WERI-Rb-1 (cell line): ENCODE data around the gene TMEM178A.

Experiments
- DNase-seq: peaks from one replicate; pipeline ENCODE4 v3.0.0-alpha.2; 2020
- H3K27ac ChIP-seq: fragments of 250-450 bp; sonication (Bioruptor Pico); 2 replicates; pipeline ENCODE4 v1.5.1; 2020; ENCODE audit warnings: mild to moderate bottlenecking, moderate library complexity
- H3K27me3 ChIP-seq: fragments of 250-450 bp; sonication (Bioruptor Pico); 2 replicates; pipeline ENCODE4 v1.5.1; 2021; ENCODE audit warnings: mild to moderate bottlenecking, low read depth, moderate library complexity; ENCODE audit not compliant: insufficient read depth, severe bottlenecking
- H3K36me3 ChIP-seq: fragments of 250-450 bp; sonication (Bioruptor Pico); 2 replicates; pipeline ENCODE4 v1.5.1; 2020; ENCODE audit warnings: mild to moderate bottlenecking, moderate library complexity
- H3K4me3 ChIP-seq: 2 replicates; pipeline ENCODE4 v1.5.1; 2011; ENCODE audit warnings: low read depth, mild to moderate bottlenecking, control low read depth, low read length
- H3K9me3 ChIP-seq: fragments of 250-450 bp; sonication (Bioruptor Pico); 2 replicates; pipeline ENCODE4 v1.5.1; 2021; ENCODE audit warnings: mild to moderate bottlenecking, moderate library complexity; ENCODE audit not compliant: severe bottlenecking
- CTCF ChIP-seq: IDR thresholded peaks from 2 replicates; pipeline ENCODE4 v1.5.1; 2011; ENCODE audit warnings: low read depth, mild to moderate bottlenecking, control low read depth, inconsistent platforms, low read length

Gene TMEM178A

DNA sequence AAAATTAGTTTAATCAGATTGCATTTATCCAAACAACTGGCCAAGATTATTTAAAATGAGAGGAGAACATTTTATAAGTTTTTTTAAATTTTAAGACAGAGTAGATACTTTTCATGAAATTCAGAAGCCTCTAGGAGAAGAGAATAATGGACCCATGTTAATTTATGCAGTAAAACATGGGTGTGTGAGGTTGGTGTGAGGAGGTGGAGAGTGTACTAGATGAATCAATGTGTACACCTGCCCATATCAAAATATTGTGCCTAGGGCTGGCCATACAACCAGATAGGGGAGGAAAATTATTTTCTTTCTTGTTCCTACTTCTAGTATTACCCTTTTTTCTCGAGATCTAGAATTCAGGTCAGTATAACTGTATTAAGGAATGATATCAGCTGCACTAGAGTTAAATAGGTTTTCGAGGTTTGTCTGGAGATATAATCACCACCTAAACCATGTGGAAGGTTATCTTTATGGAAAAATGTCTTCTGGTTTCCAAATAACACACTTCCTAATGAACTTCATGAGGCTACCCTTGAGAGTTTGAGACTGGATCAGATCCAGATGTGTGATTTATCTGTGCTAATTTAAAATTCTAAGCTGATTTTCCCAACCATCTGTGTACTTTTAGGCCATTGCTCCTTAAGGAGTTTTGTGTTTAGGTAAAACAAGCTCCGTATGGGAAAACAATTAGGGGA lies 37.6 kb downstream of the TMEM178A start:
- Histone ChIP-seq H3K9me3 (peaks cover 3% of the 10 kb centered on the region), H3K27me3 (no peaks in the 10 kb centered on the region), H3K27ac (no peak overlapping the region), H3K4me3 (no peak overlapping the region), H3K36me3 (no peaks in the 10 kb centered on the region)
- no peak for DNase-seq
- TF ChIP-seq CTCF, result no peak

DNA sequence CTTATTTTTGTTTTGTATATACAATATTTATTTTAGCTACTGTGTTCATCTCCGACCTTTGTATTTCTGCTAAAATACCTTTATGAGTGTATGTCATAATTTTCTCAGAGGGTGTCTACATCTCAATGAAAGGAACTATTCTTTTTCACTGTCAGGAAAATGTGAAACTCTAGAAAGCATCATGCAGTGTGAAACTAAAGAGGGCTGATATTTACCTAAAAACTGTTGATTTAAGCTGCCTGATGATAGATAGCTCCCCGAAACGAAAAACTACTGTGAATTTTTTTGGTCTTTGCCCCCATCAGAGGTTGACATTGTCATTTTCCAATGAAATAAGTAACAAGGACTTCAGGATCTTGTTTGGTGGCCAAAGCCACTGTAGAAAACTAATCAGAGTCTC lies 38.8 kb downstream of the TMEM178A start:
- no peak for TF ChIP-seq CTCF
- H3K9me3 ChIP-seq, result peaks cover 3% of the 10 kb centered on the region
- H3K27ac ChIP-seq, result no peak overlapping the region
- no peak overlapping the region for H3K4me3 ChIP-seq
- H3K27me3 ChIP-seq, result no peaks in the 10 kb centered on the region
- DNase-seq, result no peak
- no peaks in the 10 kb centered on the region for H3K36me3 ChIP-seq

DNA sequence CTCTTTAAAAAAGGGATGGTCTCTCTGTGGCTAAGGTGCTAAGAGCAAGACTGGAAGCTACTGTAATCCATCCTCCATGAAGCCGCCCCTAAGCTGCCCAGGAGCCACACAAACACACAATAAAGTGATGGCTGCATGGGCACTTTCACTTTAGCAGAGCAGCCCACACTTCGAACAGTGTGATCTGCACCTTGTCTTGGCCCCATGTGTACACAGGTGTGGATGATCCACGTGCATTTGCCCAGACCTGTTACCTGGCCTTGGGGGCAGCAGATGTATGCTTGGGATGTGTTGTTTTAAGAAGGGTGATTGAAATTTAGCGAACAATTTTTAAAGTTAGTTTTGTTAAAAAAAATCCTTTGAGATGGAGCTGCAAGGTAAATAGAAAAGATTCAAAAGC lies 39.9 kb downstream of the TMEM178A start:
- no peak overlapping the region for H3K4me3 ChIP-seq
- H3K27ac ChIP-seq, result no peak overlapping the region
- peaks cover 3% of the 10 kb centered on the region for H3K9me3 ChIP-seq
- no peaks in the 10 kb centered on the region for H3K36me3 ChIP-seq
- no peak for DNase-seq
- no peaks in the 10 kb centered on the region for H3K27me3 ChIP-seq
- no peak for TF ChIP-seq CTCF

DNA sequence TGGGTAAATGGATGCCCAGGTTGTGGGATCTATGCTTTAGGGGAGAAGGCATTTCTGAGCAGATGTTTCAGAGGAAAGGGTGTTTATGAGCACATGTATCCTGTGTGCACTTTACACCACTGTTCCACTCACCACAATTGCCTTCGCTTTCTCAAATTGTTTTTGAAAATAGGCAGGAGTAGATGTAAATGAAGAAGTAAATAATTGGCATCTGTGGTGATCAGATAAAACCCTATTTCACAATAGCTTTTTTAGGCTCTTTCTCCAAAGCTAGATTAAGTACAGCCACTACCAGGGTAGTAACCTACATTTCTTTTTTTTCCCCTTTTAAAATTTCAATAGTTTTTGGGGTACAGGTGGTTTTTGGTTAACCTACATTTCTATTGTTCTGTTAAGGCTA lies 40.6 kb downstream of the TMEM178A start:
- DNase-seq, result no peak
- Histone ChIP-seq H3K4me3 (no peak overlapping the region), H3K36me3 (no peaks in the 10 kb centered on the region), H3K9me3 (peaks cover 3% of the 10 kb centered on the region), H3K27ac (no peak overlapping the region), H3K27me3 (no peaks in the 10 kb centered on the region)
- TF ChIP-seq CTCF, result no peak

DNA sequence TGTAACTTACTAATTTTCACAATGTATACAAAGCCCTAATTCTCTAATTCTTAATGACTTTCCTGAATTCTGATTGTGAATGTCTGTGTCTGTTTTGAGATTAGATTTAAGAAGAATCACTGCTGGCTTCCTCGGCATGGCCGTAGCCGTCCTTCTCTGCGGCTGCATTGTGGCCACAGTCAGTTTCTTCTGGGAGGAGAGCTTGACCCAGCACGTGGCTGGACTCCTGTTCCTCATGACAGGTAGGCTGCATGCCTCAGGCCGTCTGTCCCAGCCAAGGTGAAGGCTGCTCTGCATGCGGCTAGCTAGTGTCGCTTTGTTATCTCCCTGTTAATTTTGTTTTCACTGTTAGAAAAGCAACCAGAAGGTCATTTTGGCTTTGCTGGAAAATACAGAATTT lies 41.2 kb downstream of the TMEM178A start:
- DNase-seq, result no peak
- TF ChIP-seq CTCF, result no peak
- Histone ChIP-seq H3K36me3 (no peaks in the 10 kb centered on the region), H3K9me3 (peaks cover 3% of the 10 kb centered on the region), H3K27ac (no peak overlapping the region), H3K27me3 (no peaks in the 10 kb centered on the region), H3K4me3 (no peak overlapping the region)

DNA sequence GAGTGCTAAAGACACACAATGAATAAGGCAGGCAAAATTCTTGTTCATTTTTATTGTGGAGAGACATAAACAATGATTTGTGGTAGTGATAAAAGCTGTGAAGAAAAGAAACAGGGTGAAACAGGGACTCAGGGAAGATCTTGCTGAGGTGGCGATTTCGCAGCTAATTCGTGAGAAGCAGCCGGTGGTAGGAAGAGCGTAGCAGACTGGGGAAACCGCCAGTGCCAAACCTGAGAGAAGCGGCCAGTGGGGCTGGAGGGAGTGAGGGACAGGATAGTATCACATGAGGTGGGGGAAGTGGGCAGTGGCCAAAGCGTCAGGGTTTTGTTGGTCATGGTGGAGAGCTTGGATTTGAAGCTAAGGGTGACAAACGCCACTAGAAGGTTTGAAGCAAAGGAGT lies 42.3 kb downstream of the TMEM178A start:
- no peak overlapping the region for H3K4me3 ChIP-seq

More for the DNA sequence above, 42.3 kb downstream of the TMEM178A start:
- Histone ChIP-seq H3K36me3 (no peaks in the 10 kb centered on the region), H3K27ac (no peak overlapping the region), H3K27me3 (no peaks in the 10 kb centered on the region), H3K9me3 (no peaks in the 10 kb centered on the region)
- DNase-seq, result no peak
- TF ChIP-seq CTCF, result no peak
